PFSK-1 (cell line): Measurements from ENCODE around the gene STK39.

ENCODE experiments used
- POLR2AphosphoS5 ChIP-seq: IDR thresholded peaks from 2 replicates; pipeline ENCODE4 v1.6.1; 2012; ENCODE audit warnings: low read depth, mild to moderate bottlenecking, control low read depth, low read length, moderate library complexity
- SIN3A ChIP-seq: IDR thresholded peaks from 2 replicates; pipeline ENCODE4 v1.6.1; 2012; ENCODE audit warnings: mild to moderate bottlenecking, low read length, moderate library complexity, borderline replicate concordance; ENCODE audit not compliant: insufficient read depth
- TAF1 ChIP-seq: IDR thresholded peaks from 2 replicates; pipeline ENCODE4 v1.6.1; 2012; ENCODE audit warnings: low read length, control low read depth, borderline replicate concordance; ENCODE audit not compliant: insufficient read depth
- TF ChIP-seq, protein P1 (sequence below), 2 experiments: IDR thresholded peaks; 2 replicates each; pipeline versions ENCODE4 v1.6.1 to v1.8.0; 2011 to 2012; ENCODE audit warnings: low read depth in 2 of 2, low read length in 2 of 2, control low read depth in 1 of 2, inconsistent platforms in 1 of 2, mild to moderate bottlenecking in 1 of 2, moderate library complexity in 1 of 2; ENCODE audit not compliant: insufficient read depth in 1 of 2

DNA sequence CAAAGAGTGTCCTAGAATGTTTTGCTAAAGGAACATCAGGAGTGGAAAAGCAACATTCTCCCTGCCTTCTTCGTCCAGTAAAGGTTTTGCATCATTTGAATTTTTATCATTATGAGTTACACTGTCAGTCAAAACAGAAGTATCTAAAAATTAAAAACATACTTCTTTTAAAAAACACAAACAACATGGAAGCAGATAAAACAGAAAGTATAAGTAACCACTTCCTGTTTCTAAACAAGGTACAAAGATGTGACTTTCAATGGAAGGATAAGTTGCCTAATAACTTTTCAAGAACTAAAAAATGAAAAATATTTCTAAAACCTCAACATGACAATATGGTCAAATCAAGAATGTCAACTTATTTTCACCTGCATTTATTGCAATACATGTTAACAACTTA, 158.2 kb downstream of the STK39 start:
- TF ChIP-seq POLR2AphosphoS5 (no peak), TAF1 (no peak), SIN3A (no peak)
- TF ChIP-seq, protein P1, sequence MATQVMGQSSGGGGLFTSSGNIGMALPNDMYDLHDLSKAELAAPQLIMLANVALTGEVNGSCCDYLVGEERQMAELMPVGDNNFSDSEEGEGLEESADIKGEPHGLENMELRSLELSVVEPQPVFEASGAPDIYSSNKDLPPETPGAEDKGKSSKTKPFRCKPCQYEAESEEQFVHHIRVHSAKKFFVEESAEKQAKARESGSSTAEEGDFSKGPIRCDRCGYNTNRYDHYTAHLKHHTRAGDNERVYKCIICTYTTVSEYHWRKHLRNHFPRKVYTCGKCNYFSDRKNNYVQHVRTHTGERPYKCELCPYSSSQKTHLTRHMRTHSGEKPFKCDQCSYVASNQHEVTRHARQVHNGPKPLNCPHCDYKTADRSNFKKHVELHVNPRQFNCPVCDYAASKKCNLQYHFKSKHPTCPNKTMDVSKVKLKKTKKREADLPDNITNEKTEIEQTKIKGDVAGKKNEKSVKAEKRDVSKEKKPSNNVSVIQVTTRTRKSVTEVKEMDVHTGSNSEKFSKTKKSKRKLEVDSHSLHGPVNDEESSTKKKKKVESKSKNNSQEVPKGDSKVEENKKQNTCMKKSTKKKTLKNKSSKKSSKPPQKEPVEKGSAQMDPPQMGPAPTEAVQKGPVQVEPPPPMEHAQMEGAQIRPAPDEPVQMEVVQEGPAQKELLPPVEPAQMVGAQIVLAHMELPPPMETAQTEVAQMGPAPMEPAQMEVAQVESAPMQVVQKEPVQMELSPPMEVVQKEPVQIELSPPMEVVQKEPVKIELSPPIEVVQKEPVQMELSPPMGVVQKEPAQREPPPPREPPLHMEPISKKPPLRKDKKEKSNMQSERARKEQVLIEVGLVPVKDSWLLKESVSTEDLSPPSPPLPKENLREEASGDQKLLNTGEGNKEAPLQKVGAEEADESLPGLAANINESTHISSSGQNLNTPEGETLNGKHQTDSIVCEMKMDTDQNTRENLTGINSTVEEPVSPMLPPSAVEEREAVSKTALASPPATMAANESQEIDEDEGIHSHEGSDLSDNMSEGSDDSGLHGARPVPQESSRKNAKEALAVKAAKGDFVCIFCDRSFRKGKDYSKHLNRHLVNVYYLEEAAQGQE (IDR thresholded peaks at IDR 0.05; ENCODE audit: insufficient read depth in 1 of 2, low read depth in 2 of 2, low read length in 2 of 2) = no peak
